Inflammatory macrophage treated with lipopolysaccharide for 4 hours (primary cell): Measurements from ENCODE around the gene RAPGEF4.
"Not testable (repeated sequence)": the region's sequence is repeated elsewhere in the genome, so short reads cannot be mapped to it uniquely, and the experiment has no call there.

ENCODE experiments used
- DNase-seq: peaks from one replicate; pipeline ENCODE4 v3.0.0-alpha.2; 2020

Gene RAPGEF4

GRCh38 chr2:172777431-172777830 is 41.8 kb downstream of the RAPGEF4 start:
- DNase-seq, result no peak

GRCh38 chr2:172782506-172783164 is 47.0 kb downstream of the RAPGEF4 start:
- DNase-seq, result no peak

DNA sequence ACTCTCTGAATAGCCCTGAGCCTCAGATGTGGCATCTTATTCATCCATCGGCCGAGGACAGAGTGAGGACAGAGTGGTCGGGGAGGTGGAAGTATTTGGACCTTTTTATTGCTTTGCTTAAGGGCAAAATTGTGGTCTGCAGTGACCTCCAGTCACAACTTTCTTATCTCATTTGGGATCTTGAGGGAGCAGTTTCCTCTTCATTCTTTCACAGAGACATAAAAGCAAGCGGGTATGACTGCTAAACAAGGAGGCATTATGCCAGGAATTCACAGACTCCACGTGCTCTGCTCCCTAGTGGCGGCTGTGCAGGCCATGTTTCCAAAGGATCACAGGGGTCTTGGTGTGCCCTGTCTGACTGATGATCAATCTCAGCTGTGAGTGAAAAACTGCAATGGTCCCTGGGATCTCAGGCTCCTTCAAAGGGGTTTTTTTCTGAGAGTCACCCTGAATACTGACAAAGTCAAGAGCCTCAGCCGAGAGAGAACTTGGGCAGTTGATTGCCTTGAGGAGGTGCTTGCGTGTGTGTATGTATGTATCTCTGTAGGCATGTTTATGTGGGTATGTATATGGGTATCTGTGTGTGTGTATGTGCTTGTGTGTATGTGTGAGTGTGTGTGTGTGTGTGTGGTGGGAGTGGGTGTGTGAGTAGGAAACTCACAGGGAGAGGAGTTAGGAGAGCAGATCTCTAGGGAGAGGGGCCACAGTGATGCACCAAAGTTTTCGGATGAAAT is 47.7 kb downstream of the RAPGEF4 start:
- DNase-seq, result no peak

- no peak for DNase-seq
Measured at GRCh38 chr2:172788871-172789270, 53.2 kb downstream of the RAPGEF4 start.

- no peak for DNase-seq
Measured at GRCh38 chr2:172790404-172790803, 54.8 kb downstream of the RAPGEF4 start.

DNA sequence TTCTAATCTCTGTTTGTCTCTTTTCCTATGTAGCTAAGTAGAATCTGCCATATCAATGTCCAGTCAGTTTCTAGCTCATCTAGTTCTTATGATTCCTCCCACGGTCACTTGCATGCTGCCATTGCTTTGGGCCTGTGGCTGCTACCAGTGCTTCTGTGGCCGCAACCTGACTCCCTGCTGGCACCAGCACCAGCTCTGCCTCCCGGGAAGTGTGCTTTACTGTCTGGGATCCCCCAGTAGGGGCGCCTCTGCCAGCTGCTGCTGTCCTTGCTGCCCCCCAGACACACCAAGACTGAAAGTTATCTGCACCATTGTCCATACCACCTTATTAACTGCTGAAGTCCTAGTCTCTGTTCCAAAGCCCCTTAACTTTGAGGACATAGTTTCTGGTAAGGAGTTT is 56.3 kb downstream of the RAPGEF4 start:
- no peak for DNase-seq

- no peak for DNase-seq
Measured at GRCh38 chr2:172792711-172793110, 57.1 kb downstream of the RAPGEF4 start.

GRCh38 chr2:172803308-172803707 is 67.7 kb downstream of the RAPGEF4 start:
- DNase-seq, result not testable (repeated sequence)

GRCh38 chr2:172804423-172804822 is 68.8 kb downstream of the RAPGEF4 start:
- DNase-seq, result no peak

DNA sequence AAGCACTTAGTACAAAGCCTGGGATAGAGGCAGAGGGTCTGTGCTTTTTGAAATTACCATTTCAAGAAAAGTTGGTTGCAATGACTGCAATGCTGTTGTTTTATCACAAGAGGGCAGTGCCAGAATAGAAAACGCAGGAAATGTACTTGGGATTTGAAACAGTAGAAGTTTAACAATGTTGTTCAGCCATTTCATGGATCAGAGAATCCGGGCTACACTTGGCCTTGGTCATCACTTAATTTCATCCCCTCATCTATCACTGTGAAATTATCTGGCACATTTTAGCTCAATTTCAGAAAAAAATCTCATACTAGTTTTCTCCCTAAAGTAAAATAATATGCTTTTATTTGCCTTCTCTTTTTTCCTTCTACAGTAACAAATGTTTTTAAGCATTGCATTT is 70.8 kb downstream of the RAPGEF4 start:
- DNase-seq, result peak; percentile 35

GRCh38 chr2:172806996-172807395 is 71.4 kb downstream of the RAPGEF4 start:
- DNase-seq, result no peak

- no peak for DNase-seq
Measured at GRCh38 chr2:172808156-172808555, 72.5 kb downstream of the RAPGEF4 start.

GRCh38 chr2:172811027-172811426 is 75.4 kb downstream of the RAPGEF4 start:
- DNase-seq, result no peak

DNA sequence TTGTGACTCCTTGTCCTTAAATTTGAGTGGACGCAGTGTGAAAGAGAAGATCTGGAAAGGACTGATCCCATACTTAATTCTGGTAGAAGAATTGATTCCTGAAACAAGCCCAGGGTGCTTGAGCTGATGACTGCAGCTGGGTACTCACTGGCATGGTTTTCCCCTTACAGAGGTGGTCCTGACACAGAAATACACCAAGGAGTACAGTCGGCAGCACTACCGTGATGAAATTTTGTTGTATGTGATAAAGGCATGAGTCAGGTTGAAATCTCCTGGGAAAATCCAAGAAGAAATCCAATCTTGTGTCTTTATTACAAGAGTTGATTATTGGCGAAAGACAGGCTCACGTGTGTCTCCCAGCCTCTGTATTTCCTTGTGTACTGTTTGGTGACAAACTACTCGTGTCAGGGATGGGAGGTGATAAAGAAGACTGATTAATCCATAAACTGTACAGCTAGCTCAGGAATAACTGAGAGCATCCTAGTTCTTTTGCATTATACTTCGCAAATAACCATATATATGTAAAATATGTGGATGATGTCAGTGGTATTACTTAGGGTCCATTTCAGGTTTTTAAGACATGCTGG is 76.6 kb downstream of the RAPGEF4 start:
- no peak for DNase-seq

GRCh38 chr2:172813314-172813888 is 77.8 kb downstream of the RAPGEF4 start:
- DNase-seq, result no peak

- DNase-seq, result no peak
Measured at GRCh38 chr2:172817411-172817810, 81.8 kb downstream of the RAPGEF4 start.

GRCh38 chr2:172819943-172820342 is 84.3 kb downstream of the RAPGEF4 start:
- no peak for DNase-seq

DNA sequence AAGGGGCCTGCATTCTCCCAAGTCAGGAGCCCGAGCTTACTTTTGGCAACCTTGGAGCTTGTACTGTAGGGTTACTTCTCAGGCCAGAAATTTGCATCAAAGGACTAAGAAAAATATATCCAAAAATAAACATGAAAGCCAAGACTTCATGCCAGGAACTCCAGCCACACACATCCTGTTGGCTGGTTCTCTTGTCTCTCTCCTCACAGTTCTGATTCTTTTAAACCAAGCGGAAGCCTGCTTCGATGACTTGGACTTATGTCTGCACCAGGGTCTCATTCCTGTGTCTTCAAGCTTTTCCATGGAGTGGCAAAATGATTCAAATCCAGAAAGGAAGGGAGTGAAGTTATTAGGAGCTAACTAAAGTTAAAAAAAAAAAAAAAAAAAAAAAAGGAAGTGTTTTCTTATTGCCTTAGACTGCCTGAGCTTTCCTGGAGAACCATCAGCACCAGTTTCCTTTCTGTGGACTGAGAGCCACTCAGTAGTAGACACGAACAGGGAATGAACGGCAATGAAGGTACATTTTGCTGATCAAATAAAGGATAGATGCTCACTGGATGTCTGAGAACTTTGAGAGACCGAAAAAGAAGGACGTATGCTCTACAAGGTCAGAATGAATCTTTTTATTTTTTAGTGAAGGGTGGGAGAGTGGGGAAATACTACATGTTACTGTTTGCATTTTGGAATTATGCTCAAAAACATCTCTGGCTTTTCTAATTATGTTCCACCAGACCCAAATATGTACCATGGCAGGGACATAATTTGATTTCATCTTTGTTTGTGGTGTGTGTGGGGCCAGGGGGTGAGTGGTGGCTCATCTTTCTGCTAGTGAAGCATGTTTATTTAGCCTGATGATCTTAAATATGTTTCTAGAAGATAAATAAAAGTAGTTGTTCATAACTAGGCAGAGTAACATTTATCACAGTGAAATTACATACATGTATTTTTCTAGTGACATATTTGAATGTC is 86.0 kb downstream of the RAPGEF4 start:
- no peak for DNase-seq

- no peak for DNase-seq
Measured at GRCh38 chr2:172822585-172822984, 86.9 kb downstream of the RAPGEF4 start.

GRCh38 chr2:172823261-172823850 is 87.7 kb downstream of the RAPGEF4 start:
- DNase-seq, result no peak

DNA sequence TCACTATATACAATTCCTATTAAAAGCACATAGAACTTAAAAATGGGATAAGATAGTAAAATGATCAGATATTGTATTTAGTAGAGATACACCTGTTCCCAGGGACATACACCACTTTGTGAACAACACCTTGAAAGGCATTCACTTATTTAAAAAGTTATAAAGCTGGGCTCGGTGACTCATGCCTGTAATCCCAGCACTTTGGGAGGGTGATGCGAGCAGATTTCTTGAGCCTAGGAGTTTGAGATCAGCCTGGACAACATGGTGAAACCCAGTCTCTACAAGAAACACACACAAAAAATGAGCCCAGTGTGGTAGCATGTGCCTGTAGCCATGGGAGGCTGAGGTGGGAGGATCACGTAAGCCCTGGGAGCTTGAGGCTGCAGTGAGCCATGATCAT is 90.9 kb downstream of the RAPGEF4 start:
- no peak for DNase-seq

- no peak for DNase-seq
Measured at GRCh38 chr2:172829229-172829628, 93.6 kb downstream of the RAPGEF4 start.
